ENCODE measurements around the gene KMT2B. TPM values are rescaled to one million over a fixed set of nuclear protein-coding genes. Genes with fewer than 3 reads are reported as not detected.
"Not testable (repeated sequence)": the region's sequence is repeated elsewhere in the genome, so short reads cannot be mapped to it uniquely, and the experiment has no call there.

The KMT2B gene
- total and polyA plus RNA-seq, 2 donors from 2014 or later: 14.8 to 40.8 TPM

DNA sequence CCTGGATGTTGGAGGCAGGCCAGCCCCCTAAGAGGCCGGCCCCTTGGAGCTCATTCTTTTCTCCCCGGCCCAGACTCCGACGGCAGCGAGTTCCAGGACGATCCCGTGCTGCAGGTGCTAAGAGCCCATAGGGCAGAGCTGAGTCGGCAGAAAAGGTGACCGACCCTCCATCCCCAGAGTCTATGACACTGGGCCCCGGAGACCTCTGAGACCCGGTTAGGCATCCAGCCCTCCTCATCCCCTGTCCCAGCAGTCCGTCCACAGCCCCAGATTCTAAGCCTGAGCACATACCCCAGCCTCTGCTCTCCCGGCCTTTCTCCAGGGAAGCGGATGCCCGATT is 50.2 kb downstream of the KMT2B start:
- Histone ChIP-seq H3K36me3 (ENCODE audit: control insufficient read depth in 2 of 3, insufficient read depth in 3 of 3, low read length in 3 of 3) (peaks cover 0 to 4% (median 0%) of the 10 kb centered on the region in 3 donors), H3K9me3 (ENCODE audit: control insufficient read depth in 2 of 3, insufficient read depth in 1 of 3, low read length in 3 of 3) (no peaks in the 10 kb centered on the region), H3K4me3 (ENCODE audit: low read length in 3 of 3) (no peak overlapping the region), H3K27ac (ENCODE audit: low read depth in 2 of 2, low read length in 2 of 2) (no peak overlapping the region), H3K4me1 (ENCODE audit: control insufficient read depth in 2 of 3, insufficient read depth in 2 of 3, low read depth in 1 of 3, low read length in 3 of 3) (peaks cover 0 to 3% (median 0%) of the 10 kb centered on the region in 3 donors), H3K27me3 (ENCODE audit: control insufficient read depth, insufficient read depth, low read length) (no peaks in the 10 kb centered on the region), H3K9ac (ENCODE audit: low read length in 3 of 3) (no peak overlapping the region)
- intact Hi-C loops (cut with DNase I): no loop called here
- TF ChIP-seq, protein P1, sequence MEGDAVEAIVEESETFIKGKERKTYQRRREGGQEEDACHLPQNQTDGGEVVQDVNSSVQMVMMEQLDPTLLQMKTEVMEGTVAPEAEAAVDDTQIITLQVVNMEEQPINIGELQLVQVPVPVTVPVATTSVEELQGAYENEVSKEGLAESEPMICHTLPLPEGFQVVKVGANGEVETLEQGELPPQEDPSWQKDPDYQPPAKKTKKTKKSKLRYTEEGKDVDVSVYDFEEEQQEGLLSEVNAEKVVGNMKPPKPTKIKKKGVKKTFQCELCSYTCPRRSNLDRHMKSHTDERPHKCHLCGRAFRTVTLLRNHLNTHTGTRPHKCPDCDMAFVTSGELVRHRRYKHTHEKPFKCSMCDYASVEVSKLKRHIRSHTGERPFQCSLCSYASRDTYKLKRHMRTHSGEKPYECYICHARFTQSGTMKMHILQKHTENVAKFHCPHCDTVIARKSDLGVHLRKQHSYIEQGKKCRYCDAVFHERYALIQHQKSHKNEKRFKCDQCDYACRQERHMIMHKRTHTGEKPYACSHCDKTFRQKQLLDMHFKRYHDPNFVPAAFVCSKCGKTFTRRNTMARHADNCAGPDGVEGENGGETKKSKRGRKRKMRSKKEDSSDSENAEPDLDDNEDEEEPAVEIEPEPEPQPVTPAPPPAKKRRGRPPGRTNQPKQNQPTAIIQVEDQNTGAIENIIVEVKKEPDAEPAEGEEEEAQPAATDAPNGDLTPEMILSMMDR (IDR thresholded peaks at IDR 0.05; ENCODE audit: borderline replicate concordance, extremely low read depth, insufficient read depth): no peak
- DNase-seq (no peak), FAIRE-seq (no peak)

DNA sequence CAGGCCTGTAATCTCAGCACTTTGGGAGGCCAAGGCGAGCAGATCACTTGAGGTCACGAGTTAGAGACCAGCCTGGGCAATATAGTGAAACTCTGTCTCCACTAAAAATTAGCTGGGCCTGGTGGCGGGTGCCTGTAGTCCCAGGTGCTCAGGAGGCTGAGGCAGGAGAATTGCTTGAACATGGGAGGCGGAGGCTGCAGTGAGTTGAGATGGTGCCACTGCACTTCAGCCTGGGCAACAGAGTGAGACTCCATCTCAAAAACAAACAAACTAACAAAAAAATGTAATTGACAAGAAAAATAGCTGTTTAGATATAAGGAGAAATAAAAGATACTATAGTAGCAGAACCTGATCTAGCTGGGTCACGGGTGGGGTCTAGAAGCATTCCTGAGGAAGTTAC is 54.6 kb downstream of the KMT2B start:
- H3K9me3 ChIP-seq (ENCODE audit: control insufficient read depth in 2 of 3, insufficient read depth in 1 of 3, low read length in 3 of 3); DNase-seq; H3K4me3 ChIP-seq (ENCODE audit: low read length in 3 of 3); H3K4me1 ChIP-seq (ENCODE audit: control insufficient read depth in 2 of 3, insufficient read depth in 2 of 3, low read depth in 1 of 3, low read length in 3 of 3); H3K27ac ChIP-seq (ENCODE audit: low read depth in 2 of 2, low read length in 2 of 2); intact Hi-C loops (cut with DNase I); H3K27me3 ChIP-seq (ENCODE audit: control insufficient read depth, insufficient read depth, low read length); FAIRE-seq; H3K36me3 ChIP-seq (ENCODE audit: control insufficient read depth in 2 of 3, insufficient read depth in 3 of 3, low read length in 3 of 3); H3K9ac ChIP-seq (ENCODE audit: low read length in 3 of 3): not testable (repeated sequence)

DNA sequence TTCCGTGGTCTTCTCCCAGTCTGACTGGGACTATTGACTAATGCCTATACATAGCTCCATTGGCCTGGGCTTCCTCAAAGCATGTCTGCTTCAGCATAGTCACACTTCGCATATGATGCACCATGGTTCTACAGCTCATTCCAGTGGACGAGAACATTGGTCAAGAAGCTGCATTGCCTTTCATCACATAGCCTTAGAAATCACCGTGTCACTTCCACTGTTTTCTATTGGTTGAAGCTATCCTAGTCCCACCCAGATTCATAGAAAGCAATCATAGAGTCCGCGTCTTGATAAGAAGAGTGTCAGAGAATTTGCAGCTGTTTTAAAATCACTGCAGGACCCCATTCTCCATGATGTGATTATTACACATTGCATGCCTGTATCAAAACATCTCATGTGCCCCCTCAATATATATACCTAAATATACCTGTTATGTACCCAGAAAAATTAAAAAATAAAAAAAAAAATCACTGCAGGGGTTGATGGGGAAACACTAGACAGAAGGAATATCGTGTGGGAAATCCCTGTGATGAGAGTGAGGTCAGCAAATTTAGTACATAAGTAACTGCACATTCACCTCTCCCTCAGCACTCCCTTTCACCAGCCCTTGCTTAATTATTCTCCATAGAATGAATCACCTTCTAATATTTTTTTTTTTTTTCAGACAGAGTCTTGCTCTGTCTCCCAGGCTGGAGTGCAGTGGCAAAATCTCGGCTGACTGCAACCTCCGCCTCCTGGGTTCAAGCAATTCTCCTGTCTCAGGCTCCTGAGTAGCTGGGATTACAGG is 55.4 kb downstream of the KMT2B start:
- H3K27me3 ChIP-seq (ENCODE audit: control insufficient read depth, insufficient read depth, low read length): no peaks in the 10 kb centered on the region
- FAIRE-seq (no peak), DNase-seq (no peak)
- H3K4me1 ChIP-seq (ENCODE audit: control insufficient read depth in 2 of 3, insufficient read depth in 2 of 3, low read depth in 1 of 3, low read length in 3 of 3): peaks cover 0 to 4% (median 4%) of the 10 kb centered on the region in 3 donors
- intact Hi-C loops (cut with DNase I): no loop called here
- no peak overlapping the region for H3K9ac ChIP-seq (ENCODE audit: low read length in 3 of 3)
- TF ChIP-seq, protein P1 (IDR thresholded peaks at IDR 0.05; ENCODE audit: borderline replicate concordance, extremely low read depth, insufficient read depth): no peak
- no peak overlapping the region for H3K27ac ChIP-seq (ENCODE audit: low read depth in 2 of 2, low read length in 2 of 2)
- no peak overlapping the region for H3K4me3 ChIP-seq (ENCODE audit: low read length in 3 of 3)
- H3K36me3 ChIP-seq (ENCODE audit: control insufficient read depth in 2 of 3, insufficient read depth in 3 of 3, low read length in 3 of 3): no peaks in the 10 kb centered on the region
- no peaks in the 10 kb centered on the region for H3K9me3 ChIP-seq (ENCODE audit: control insufficient read depth in 2 of 3, insufficient read depth in 1 of 3, low read length in 3 of 3)

DNA sequence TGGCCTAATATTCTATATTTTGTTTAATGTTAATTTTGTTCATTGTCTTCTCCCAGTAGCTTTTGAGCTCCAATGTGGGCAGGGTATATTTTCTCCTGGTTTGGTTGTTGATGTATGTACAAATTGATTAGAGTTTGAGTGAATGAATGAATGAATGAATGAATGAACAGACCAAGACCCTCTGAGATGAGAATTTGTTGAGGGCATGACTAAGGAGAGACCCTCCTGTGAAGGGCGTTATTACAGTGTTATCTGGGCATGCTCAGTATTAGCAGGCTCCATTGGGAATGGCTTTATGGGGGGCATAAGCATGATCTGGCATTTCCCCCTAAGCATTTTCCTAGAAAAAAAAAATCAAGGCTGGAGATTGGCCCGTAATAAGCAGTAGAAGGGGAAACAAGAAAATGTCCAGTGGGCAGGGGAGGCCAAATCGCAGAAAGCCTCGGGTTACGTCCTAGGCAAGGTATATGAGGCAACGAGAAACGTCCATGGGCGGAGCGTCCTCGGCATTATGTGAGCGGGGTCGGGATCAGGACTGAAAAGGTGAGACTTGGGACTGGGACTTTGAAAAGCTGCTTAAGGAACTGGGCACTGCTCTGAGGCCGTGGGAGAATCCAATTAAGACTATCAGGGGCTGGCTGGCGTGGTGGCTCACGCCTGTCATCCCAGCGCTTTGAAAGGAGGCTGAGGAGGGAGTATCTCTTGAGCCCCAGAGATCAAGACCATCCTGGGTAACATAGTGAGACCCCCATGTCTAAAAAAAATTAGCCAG is 56.7 kb downstream of the KMT2B start:
- Histone ChIP-seq H3K27ac (ENCODE audit: low read depth in 2 of 2, low read length in 2 of 2) (no peak overlapping the region), H3K4me3 (ENCODE audit: low read length in 3 of 3) (peak overlapping the region in 2 of 3 donors; percentile 46 to 56), H3K9me3 (ENCODE audit: control insufficient read depth in 2 of 3, insufficient read depth in 1 of 3, low read length in 3 of 3) (no peaks in the 10 kb centered on the region), H3K36me3 (ENCODE audit: control insufficient read depth in 2 of 3, insufficient read depth in 3 of 3, low read length in 3 of 3) (no peaks in the 10 kb centered on the region), H3K27me3 (ENCODE audit: control insufficient read depth, insufficient read depth, low read length) (no peaks in the 10 kb centered on the region), H3K4me1 (ENCODE audit: control insufficient read depth in 2 of 3, insufficient read depth in 2 of 3, low read depth in 1 of 3, low read length in 3 of 3) (peaks cover 0 to 4% (median 3%) of the 10 kb centered on the region in 3 donors), H3K9ac (ENCODE audit: low read length in 3 of 3) (no peak overlapping the region)
- DNase-seq (peak in 1 of 5 donors; percentile 63), FAIRE-seq (no peak)
- TF ChIP-seq, protein P1 (IDR thresholded peaks at IDR 0.05; ENCODE audit: borderline replicate concordance, extremely low read depth, insufficient read depth): no peak
- intact Hi-C loops (cut with DNase I): no loop called here
